Cardiac fibroblast (primary cell): ENCODE measurements around the gene A2M.

Source experiments
- DNase-seq, 2 donors: peaks; one replicate each; pipeline versions ENCODE4 v3.0.0 to v3.0.0-alpha.2; 2010; ENCODE audit warnings: low read depth in 2 of 2
- H3K4me3 ChIP-seq, 2 donors: replicated peaks in 1 of 2; 1 replicate in 1 of 2; 2 replicates in 1 of 2; pipeline ENCODE4 v1.5.1; 2011; ENCODE audit warnings: low read depth in 2 of 2, low read length in 2 of 2, mild to moderate bottlenecking in 2 of 2, moderate library complexity in 1 of 2
- TF ChIP-seq, protein P1 (sequence below): IDR thresholded peaks from one replicate; pipeline ENCODE4 v1.5.1; 2011; ENCODE audit warnings: low read depth, mild to moderate bottlenecking, low read length, inconsistent platforms

A2M gene

DNA sequence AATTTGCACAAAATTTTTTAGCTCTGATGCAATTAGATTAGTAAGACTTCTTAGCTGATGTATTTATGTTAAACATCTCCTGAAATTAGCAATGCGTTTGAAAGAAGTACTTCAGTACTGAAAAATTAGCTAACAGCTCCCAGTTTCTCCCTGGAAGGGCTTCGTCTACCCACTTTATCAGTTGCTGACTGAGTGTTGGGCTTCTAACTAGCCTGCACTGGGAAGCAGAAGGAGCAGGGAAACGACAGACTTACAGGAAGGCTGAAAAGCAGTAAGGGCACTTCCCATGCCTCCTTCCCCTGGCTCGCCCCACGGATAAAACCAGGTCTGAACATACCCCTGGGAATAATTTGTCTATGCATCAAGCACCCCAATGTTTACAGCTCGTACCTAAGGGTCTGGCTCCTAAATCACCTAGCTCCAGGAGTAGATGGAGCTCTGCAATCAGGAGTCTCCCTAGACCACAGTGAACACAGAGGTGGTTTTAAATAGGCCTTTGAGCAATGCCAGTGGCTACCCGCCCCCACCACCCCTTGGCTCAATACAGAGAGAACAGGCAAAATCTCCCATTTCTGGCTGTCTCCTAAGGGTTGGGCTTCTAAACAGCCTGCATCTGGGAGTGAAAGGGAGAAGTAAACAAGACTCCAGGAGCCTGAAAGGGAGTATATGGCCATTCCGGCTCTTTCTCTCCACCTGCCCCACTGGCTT lies 23.7 kb downstream of the A2M start:
- H3K4me3 ChIP-seq, result no peak overlapping the region
- TF ChIP-seq, protein P1, sequence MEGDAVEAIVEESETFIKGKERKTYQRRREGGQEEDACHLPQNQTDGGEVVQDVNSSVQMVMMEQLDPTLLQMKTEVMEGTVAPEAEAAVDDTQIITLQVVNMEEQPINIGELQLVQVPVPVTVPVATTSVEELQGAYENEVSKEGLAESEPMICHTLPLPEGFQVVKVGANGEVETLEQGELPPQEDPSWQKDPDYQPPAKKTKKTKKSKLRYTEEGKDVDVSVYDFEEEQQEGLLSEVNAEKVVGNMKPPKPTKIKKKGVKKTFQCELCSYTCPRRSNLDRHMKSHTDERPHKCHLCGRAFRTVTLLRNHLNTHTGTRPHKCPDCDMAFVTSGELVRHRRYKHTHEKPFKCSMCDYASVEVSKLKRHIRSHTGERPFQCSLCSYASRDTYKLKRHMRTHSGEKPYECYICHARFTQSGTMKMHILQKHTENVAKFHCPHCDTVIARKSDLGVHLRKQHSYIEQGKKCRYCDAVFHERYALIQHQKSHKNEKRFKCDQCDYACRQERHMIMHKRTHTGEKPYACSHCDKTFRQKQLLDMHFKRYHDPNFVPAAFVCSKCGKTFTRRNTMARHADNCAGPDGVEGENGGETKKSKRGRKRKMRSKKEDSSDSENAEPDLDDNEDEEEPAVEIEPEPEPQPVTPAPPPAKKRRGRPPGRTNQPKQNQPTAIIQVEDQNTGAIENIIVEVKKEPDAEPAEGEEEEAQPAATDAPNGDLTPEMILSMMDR, result no peak
- DNase-seq, result no peak

DNA sequence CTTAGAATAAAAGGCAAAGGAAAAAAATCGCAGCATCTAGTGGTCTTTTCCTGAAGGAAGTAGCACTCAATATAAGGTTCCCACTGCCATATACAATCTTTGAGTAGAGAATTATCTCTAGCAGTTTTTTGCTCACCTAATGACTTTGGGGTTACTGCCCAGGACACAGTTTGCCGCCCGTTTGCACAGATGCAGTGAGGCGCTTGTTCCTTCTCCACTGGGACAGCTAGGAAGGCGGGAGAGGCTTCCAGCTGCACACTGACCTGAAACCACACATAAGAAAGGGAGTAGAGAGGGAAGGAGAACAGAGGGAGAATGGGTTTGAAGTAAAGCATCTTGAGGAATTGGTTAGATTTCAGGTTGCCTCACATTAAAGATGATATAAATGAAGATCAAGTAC lies 25.5 kb downstream of the A2M start:
- no peak overlapping the region for H3K4me3 ChIP-seq
- TF ChIP-seq, protein P1, result no peak
- no peak for DNase-seq

DNA sequence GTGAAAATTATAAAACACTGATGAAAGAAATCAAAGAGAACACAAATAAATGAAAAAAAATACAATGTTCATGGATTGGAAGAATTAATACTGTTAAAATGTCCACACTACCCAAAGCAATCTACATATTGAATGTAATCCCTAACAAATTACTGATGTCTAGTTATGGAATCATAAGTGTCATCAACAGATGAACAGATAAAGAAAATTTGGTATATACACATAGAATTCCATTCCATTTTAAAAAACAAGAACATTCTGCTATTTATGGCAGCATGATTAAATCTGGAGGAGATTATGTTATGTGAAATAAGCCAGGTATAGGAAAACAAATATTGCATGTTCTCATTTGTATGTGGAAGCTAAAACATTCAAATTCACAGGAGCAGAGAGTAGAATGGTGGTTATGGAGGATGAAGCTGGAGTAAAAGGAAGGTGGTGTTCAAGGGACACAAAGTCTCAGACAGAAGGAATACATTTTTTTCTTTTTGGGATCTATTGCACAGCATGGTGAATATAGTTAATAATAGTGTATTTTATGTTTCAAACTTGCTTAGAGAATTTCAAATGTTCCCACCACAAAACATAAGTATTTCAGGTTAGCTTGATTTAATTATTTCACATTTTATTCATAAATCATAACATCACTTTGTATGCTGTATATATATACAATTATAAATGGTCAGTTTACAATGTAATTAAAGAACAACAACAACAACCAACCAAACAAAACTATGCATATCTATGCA lies 28.5 kb downstream of the A2M start:
- no peak for DNase-seq
- TF ChIP-seq, protein P1, result no peak
- H3K4me3 ChIP-seq, result no peak overlapping the region

DNA sequence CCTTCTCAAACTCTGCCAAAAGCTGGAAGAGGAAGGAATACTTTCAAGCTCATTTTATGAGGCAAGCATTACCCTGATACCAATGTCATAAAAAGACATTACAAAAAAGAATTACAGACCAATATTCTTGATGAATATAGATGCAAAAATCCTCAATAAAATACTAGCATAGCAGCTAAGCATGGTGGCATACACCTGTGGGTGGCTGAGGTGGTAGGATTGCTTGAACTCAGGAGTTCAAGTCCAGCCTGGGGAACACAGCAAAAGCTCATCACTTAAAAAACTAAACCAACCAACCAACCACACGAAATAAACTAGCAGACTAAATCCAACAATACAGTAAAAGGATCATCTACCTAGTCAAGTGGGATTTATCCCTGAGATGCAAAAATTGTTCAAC lies 29.6 kb downstream of the A2M start:
- TF ChIP-seq, protein P1, result no peak
- no peak for DNase-seq
- no peak overlapping the region for H3K4me3 ChIP-seq

DNA sequence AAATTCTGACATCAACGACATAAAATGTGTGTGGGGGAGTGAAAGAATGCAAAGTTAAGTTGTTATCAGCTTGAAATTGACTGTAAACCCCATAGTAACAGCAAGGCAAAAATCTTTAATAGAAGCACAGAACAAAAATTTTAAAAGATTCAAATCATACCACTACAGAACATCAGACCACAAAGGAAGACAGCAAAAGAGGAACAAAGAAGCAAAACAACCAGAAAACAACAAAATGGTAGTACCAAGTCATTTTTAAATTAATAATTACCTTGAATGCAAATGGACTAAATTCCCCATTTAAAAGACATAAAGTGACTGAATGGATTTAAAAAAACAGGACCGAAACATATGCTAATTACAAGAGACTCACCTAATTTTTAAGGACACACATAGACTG lies 31.3 kb downstream of the A2M start:
- TF ChIP-seq, protein P1, result no peak
- no peak overlapping the region for H3K4me3 ChIP-seq
- no peak for DNase-seq

DNA sequence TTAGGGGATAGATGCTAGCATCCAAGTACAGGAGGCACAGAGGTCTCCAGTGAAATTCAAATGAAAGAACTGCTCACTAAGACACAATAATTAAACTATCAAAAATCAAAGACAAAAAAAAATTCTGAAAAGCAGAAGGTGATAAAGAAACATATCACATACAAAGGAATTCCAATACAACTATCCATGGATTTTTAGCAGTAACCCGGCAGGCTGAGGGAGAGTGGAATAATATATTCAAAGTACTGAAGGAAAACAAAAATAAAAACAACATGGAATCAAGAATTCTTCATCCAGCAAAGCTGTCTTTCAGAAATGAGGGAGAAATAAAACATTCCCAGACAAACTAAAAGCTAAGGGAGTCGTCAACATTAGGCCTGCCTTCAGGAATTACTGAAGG lies 31.9 kb downstream of the A2M start:
- no peak overlapping the region for H3K4me3 ChIP-seq
- DNase-seq, result no peak
- TF ChIP-seq, protein P1, result no peak
